ENCODE measurements around the gene LDLRAP1.

GRCh38 chr1:25575191-25575590 is 31.8 kb downstream of the LDLRAP1 start:
- TF ChIP-seq, protein P1, sequence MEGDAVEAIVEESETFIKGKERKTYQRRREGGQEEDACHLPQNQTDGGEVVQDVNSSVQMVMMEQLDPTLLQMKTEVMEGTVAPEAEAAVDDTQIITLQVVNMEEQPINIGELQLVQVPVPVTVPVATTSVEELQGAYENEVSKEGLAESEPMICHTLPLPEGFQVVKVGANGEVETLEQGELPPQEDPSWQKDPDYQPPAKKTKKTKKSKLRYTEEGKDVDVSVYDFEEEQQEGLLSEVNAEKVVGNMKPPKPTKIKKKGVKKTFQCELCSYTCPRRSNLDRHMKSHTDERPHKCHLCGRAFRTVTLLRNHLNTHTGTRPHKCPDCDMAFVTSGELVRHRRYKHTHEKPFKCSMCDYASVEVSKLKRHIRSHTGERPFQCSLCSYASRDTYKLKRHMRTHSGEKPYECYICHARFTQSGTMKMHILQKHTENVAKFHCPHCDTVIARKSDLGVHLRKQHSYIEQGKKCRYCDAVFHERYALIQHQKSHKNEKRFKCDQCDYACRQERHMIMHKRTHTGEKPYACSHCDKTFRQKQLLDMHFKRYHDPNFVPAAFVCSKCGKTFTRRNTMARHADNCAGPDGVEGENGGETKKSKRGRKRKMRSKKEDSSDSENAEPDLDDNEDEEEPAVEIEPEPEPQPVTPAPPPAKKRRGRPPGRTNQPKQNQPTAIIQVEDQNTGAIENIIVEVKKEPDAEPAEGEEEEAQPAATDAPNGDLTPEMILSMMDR (IDR thresholded peaks at IDR 0.05): no peak
- TF ChIP-seq EZH2 (IDR thresholded peaks at IDR 0.05; ENCODE audit: borderline replicate concordance, insufficient read depth, low read depth, low read length, poor library complexity, severe bottlenecking): no peak

Measured in B cell (primary cell).